A204.1 (cell line): ENCODE results near the gene MED12L.
"Not testable (repeated sequence)": the region's sequence is repeated elsewhere in the genome, so short reads cannot be mapped to it uniquely, and the experiment has no call there.

ENCODE experiments used
- FAIRE-seq: peaks from 2 replicates; lab custom pipeline; 2012; peaks lifted over from hg19 to GRCh38; lab: Jason Lieb, UNC

The MED12L gene, protein sequence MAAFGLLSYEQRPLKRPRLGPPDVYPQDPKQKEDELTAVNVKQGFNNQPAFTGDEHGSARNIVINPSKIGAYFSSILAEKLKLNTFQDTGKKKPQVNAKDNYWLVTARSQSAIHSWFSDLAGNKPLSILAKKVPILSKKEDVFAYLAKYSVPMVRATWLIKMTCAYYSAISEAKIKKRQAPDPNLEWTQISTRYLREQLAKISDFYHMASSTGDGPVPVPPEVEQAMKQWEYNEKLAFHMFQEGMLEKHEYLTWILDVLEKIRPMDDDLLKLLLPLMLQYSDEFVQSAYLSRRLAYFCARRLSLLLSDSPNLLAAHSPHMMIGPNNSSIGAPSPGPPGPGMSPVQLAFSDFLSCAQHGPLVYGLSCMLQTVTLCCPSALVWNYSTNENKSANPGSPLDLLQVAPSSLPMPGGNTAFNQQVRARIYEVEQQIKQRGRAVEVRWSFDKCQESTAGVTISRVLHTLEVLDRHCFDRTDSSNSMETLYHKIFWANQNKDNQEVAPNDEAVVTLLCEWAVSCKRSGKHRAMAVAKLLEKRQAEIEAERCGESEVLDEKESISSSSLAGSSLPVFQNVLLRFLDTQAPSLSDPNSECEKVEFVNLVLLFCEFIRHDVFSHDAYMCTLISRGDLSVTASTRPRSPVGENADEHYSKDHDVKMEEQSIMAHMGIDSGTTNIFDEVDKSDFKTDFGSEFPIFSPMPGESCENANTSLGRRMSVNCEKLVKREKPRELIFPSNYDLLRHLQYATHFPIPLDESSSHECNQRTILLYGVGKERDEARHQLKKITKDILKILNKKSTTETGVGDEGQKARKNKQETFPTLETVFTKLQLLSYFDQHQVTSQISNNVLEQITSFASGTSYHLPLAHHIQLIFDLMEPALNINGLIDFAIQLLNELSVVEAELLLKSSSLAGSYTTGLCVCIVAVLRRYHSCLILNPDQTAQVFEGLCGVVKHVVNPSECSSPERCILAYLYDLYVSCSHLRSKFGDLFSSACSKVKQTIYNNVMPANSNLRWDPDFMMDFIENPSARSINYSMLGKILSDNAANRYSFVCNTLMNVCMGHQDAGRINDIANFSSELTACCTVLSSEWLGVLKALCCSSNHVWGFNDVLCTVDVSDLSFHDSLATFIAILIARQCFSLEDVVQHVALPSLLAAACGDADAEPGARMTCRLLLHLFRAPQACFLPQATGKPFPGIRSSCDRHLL (N-terminal part only)

DNA sequence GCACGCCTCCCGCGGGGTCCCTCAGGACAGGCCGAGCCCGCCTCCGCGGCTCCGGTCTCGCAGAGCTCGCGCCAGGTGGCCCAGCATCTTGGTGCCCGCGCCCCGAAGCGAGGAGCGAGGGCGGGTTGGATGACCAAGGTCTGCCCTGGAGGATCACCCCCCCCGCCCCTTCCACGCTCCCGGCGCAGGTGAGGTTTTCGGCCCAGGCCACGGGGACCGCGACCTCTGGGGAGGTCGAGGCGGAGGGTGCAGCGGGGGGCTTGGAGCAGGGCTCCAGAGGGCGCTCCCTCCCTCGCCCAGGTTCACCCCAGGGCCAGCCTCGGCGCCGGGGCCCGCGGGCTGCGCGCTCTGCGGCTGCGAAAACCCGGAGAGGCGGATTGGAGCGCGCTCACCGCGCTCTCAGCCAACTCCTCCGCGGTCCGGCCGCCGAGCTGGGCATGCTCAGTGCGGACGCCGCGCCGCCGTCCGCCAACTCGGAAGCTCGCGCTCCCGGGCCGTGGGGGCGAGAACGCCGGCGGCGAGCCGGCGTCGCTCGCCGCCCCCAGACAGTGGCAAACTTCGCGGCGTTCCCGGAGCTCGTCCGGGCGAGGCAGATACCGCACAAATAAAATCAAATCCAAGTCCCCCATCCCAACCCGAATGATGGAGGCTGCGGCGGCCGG, at the start of gene MED12L:
Gene MED12L, plus strand, starts transcription at position 438 of the 662 bp plus-strand sequence. CDS start 1,263 bp downstream, outside the sequence.
- no peak for FAIRE-seq

DNA sequence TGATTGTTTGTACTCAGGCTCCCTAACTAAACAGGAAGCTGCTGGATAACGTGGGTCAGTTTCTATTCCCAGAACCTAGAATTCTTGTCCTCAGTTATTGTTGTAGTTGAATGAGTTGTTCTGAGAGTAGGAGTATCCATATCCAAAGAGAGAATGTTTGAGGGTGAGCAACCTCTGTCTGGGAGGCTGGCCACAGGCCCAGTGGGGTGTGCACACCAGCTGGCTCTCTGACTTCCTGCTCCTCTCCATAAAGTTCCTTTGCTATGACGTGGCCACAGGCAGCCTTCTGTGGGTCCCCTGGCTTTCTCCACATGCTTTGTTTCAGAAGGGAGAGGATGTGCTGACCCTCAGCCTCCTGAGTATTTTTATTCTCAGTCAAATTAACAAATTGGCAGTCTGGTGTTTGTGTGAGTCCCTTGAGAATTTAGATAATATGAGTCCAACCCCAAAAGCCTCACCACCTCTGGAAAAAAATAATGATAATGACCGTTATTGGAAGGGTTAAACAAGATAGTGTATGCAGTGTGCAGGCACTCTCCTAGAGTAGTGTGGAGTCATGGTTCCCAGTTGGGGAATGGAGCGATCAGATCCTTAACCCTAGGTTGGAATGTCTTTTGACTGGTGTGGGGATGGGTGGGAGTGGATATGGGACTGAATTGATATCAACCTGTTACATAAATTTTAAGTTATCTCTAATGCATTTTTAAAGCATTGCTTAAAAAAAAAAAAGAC, 47.6 kb upstream of the MED12L start:
- FAIRE-seq, result no peak

DNA sequence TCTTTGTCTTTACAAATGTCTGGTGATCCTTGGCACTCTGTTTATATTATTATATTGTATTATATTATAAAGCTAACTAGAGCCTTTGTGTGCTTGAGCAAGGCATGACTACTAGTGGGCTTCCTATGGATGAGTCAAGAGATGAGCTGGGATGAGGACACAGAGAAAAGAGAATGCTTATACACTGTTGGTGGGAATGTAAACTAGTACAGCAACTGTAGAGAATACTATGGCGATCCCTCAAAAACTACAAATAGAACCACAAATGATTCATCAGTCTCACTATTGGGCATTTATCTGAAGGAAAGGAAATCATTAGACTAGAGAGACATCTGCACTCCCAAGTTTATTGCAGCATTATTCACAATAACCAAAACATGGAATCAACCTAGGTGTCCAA, 40.8 kb upstream of the MED12L start:
- no peak for FAIRE-seq

DNA sequence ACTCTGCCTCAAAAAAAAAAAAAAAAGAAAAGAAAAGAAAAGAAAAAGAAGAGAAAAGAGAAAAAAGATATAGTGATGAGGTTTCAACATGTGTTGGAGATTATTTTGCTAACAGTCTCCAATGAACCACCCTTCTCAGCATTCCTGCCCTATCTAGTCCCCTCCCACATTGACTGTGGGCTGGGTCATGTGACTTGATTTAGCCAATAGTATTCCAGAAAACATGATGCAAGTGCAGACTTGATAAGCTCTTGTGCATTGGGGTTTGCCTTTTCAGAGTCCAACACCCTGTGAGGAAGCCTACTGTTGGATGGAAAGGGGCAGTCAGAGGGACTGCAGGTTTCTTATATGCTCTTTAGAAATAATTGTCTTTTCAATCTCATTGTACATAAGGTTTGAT, 37.8 kb upstream of the MED12L start:
- no peak for FAIRE-seq

DNA sequence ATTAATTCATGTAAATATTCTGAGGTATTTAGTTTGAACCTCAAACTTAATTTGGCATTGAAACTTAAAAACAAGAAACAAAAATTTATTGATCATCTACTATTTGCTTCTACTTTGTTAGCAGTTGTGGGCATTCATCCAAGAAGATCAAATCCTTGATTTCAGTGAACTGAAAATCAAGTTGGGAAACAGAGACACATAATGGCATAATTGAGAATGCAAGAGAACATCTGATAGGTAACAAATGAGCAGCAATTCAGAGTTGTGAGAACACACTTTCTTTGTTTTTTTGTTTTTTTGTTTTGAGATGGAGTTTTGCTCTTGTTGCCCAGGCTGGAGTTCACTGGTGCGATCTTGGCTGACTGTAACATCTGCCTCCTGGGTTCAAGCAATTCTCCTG, 33.9 kb upstream of the MED12L start:
- no peak for FAIRE-seq

DNA sequence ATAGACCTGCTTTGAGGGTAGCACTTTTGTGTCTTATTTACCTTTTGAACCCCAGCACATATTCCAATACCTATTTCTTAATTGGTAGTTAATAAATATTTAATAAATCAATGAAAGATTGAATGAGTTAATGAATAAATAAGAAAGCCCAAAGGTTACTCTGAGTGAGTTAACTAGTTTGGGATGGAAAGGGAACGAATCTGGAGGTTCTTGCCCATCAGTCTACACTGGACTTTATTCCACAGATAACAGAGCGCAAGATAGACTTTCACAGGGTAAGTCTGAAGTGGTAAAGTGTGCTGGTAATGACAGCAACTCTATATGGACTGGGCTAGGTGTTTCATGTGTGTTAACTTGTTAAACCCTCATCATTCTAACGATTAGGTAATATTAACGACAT, 33.1 kb upstream of the MED12L start:
- no peak for FAIRE-seq

DNA sequence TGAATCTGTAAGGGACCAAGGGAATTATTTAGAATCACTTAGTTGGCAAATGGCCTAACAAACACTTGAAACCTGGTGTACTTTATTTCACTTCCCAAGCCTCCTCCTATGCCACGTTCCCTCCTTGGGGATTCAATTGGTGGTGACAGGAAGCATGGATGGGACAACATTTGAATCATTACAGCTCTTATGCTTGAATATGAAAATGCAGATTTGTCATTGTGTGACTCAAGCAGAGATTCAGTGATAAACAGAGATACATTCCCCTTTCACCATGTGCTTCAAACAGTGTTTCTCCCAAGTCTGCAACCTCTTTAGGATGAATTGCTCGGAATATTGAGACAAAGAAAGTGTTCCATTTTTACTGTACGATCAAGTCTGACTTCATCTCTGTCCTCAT, 32.7 kb upstream of the MED12L start:
- no peak for FAIRE-seq

DNA sequence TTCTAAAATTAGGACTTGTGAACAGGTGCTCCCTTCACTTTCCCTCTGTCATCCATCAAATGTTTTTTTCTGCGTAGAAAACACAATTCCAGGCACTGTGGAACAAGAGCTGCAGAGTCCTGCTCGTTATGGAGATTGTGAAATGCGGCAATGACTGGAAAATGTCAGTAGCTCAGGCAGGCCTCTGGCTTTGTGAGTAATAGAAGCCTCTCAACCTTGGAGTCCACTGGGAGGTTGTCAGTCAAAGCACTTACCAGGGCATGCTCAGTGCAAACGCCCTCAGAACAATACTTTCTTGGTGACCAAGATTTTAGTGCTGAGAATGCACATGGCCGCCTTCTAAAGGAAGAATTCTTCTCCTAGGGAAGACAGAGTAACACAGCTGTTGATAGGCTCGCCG, 26.7 kb upstream of the MED12L start:
- no peak for FAIRE-seq

DNA sequence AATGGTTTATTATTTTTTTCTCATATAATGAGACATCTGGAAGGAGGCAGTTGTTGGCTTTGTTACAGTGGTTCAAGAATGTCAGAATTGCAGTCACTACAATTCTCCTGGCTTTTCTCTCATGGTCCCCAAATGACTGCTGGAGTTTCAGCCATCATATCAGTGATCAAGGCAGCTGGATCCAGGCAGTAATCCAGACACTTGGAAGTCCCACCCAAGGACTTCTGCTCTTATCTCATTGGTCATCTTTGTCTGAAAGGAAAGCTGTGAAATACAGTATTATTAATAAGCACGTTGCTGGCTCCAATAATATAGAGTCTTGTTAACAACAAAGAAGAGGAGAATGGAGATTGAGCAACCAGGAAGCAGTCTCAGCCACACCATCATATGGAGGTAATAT, 22.9 kb upstream of the MED12L start:
- no peak for FAIRE-seq

DNA sequence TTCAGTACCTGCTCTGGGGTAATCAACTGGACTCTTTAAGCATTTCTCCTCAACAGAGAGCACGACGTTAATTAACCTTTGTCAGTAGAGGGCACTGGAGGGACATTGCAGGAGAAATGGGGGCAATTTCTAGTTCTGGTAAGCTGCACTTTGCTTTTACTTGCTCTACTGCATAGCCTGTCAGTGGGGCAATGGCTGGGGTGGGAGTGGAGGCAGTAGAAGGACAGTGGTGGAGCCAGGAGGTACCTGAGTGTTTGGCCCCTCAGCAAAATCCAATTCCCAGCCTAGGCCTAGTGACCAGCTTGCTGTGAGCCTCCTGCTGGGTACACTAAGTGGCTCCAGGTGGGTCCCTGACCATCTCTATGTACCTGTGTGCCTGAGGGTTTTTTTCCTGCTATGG, 18.3 kb upstream of the MED12L start:
- no peak for FAIRE-seq

DNA sequence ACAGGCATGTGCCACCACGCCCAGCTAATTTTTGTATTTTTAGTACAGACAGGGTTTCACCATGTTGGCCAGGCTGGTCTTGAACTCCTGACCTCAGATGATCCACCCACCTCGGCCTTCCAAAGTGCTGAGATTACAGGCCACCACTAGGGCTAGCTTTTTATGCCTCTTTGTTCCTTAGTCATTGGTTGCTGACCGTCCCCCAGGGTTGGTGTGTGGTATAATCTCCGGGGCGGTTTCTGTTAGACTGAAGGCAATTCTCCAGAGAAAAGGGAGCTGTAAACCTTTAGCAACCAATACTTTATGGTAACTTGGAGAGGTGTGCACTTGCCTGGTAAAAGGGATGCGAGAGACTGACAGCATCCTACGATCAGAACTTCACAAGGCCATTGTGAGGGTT, 12.6 kb upstream of the MED12L start:
- FAIRE-seq, result not testable (repeated sequence)

DNA sequence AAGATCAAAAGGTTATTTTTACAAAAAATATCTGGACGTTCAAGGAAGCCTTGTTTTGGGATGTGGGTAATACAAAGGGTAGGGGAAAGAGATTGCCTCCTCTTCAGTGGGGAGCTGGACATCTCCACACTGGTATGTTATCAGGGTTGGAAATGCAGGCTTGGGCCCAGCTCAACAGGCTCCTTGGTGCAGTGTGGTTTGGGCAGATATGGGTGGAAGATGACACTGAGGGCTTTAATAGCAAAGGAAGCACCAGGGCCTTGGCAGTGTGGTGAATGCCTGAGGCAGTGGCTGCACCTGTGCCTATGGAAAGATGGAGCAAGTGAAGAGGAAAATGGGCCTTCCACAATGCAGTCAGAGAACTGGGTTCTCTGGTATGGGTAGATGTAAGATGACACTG, 11.2 kb upstream of the MED12L start:
- no peak for FAIRE-seq

DNA sequence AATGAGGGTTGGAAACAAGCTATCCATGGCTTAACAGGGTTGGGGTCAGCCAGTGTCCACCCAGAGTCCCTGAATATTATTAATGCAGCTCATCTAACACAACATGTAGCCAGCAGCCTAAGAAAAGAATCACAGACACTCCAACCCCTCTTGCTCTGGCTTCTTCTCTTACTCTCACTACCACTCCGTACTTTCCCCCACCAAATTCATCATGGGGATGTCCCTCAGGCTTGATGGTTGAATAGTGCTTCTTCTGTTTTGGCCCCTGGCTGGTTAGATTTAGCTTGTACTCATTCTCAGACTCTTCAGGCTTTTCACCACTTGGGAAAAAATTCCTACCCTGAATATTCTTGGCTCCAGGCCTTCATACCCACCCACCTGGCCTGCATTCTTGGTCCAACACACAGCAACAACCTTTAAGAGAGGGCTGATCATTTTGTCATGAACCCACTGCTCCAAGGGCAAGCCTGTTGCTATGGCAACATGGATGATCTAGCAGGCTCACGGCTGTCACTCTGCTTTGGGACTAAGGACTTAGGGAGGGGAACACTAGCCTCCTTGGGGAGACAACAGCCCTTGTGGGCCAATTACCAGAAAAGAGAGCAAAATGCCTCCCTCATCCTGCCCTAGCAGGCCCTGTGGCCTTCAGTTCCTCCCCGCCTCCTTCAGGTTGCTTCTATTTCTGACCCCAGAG, 9.4 kb upstream of the MED12L start:
- FAIRE-seq, result no peak

DNA sequence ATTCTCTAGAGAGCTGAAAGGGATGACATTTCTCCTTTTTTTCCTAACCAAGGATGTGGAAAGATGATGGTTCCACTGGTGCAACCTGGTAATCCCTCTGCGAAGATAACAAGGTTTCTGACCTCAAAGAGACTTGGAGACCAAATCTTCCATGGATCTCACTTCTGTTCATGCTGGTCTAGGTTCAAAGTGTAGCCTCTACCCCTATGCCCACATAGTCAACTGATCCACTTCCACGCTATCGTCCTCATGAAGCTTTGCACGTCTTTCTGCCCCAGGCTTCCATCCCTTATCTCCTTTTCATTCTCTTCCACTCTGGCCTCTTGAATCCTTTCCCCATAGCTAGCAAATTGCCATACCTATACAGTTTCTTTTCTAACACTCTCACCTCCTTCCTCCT, 8.8 kb upstream of the MED12L start:
- FAIRE-seq, result no peak

DNA sequence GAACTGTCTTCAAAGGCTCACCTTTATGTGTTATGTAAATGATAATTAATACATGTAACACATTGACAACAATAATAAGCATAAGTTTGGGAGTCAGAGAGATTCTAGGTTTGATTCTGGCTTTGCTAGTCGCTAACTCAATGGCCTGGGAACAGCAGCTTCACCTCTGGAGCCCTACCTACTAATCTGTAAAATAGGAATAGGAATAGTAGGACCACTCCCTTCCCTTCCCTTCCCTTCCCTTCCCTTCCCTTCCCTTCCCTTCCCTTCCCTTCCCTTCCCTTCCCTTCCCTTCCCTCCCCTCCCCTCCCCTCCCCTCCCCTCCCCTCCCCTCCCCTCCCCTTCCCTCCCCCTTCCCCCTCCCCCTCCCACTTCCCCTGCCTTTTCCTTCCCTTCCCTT, 4.4 kb upstream of the MED12L start:
- FAIRE-seq, result not testable (repeated sequence)

DNA sequence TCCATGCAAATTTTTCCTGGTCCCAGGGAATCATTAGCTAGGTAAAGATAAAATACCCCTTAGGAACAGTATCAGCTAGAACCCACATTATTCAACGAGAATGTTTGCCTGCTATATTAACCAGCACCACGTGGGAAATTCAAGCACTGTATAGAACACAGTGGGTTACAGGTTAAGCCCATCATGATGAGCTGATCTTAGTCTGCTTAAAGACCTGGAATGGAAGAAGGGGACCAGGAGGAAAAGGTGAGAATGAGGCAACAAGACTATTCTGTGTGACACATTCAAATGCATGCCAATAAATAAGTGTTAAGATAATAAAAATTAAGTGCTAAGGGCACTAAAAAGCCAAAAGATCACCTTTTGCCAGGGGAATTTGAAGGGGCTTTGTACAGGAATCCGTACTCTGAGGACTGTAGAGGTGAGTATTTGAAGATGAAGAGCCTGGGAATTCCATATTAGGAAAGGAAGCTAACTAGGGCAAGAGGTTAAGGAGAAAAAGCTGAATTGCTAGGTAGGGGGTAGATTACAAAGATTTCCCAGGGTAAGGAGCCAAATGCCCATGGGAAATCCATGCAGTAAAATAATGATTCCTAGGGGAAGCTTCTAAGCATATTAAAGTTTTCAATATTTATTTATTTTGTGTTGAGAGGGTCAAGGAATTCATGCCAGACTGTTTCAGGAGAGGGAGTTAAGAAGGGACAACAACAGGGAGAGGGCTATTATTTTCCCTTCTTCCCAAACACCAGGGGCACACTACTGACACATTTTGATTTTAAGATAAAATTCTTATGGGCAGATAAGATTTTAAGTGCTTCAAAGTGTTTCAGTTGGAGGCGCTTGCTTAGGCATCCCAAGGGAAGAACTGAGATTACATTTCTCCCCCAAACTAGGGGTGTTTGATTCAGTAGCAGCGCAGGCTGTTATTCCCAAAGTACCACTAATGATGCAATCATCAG, 2.3 kb upstream of the MED12L start:
- FAIRE-seq, result no peak

DNA sequence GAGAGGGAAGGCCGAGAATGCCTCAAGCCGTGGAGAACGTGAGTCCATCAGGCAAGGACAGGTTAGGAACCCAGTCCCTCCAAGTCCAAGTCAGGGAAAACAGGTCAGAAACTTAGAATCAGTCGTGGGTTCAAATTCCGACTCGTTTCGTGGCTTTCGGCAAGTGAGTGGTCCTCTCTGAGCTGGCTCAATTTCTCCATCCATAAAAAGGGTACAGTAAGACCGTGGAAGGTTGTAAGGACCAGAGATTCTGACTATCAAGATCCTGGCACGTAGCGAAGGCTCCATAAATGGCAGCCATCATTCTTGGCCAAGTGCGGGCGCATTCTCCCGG, 604 bp upstream of the MED12L start:
- no peak for FAIRE-seq

DNA sequence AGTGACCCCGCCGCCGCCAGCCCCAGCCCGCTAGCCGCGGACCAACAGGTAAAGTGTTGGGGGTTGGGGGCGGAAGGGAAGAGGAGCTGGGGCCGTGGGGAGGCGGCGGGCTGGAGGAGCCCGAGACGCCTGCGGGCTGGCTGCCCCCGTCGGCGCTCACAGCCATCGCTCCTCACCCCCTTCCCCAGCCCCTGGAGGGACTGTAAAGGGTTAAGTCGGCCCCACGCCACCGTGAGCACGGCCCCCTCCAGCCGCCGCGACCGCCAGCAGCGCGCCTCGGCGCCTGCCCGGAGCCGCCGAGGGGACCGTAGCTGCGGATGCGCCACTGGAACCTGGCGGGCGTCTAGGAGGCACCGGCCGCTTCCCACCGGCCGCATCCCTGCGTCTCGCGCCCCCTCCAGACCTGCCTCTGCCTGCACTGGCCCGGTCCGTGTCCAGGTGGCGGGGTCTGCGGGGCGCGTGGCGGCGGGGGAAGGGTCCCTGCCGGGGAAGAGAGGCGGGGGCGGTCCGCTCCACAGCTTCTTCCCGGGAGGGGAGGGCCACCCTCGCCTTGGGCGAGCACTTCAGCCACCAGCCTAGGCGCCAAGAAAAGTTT, 522 bp downstream of the MED12L start:
- FAIRE-seq, result no peak
